ENCODE measurements around the gene FRG1.

DNA sequence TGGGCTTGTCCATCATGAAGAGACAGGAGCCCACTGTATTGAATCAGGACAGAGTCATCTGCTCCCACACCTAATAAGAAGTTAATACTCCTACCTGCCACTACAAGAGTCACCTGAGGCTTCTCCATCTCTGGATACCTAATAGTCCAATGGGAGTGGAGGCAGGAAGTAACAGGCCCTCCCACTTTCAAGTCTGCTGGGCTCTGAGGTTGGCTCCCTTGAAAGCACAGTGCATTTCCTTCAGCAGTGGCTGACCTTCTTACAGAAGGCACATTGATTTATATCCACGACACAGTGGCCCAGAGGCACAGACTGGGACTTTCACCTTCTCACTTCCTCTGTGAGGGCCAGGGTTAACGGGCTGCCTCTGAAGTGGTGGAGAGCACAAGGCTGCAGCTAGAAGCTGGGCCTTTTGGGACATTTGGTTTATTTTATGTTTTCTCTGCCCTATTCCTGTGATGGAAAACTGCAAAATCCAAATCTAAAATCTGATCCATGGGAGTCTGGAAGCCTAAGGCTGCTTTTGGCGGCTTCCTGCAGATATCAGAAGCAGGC is 48.3 kb downstream of the FRG1 start:
- TF ChIP-seq CTCF (IDR thresholded peaks at IDR 0.05) (no peak), POLR2A (IDR thresholded peaks at IDR 0.05) (no peak)

All from Peyer's patch (tissue), 4 donors.